Osteocyte (in vitro differentiated cells): ENCODE results near the gene SPANXB1. TPM values are rescaled to one million over a fixed set of nuclear protein-coding genes. Genes with fewer than 3 reads are reported as not detected.
"Not testable (repeated sequence)": the region's sequence is repeated elsewhere in the genome, so short reads cannot be mapped to it uniquely, and the experiment has no call there.

Experiments
- DNase-seq: peaks from one replicate; pipeline ENCODE4 v3.0.0; 2021; ENCODE audit warnings: mixed read lengths; ENCODE audit not compliant: unreplicated experiment; ENCODE audit errors: extremely low spot score
- H3K27ac Mint-ChIP-seq: one replicate; pipeline ENCODE4 v1.8.0; 2021; ENCODE audit warnings: mild to moderate bottlenecking, mixed read lengths; ENCODE audit not compliant: unreplicated experiment
- H3K27me3 Mint-ChIP-seq: one replicate; pipeline ENCODE4 v1.8.0; 2021; ENCODE audit warnings: mixed read lengths; ENCODE audit not compliant: unreplicated experiment
- H3K36me3 Mint-ChIP-seq: one replicate; pipeline ENCODE4 v1.8.0; 2021; ENCODE audit warnings: mixed read lengths; ENCODE audit not compliant: unreplicated experiment
- H3K4me1 Mint-ChIP-seq: one replicate; pipeline ENCODE4 v1.8.0; 2021; ENCODE audit warnings: mixed read lengths; ENCODE audit not compliant: unreplicated experiment
- H3K4me3 Mint-ChIP-seq: one replicate; pipeline ENCODE4 v1.8.0; 2021; ENCODE audit warnings: mild to moderate bottlenecking, moderate library complexity, mixed read lengths; ENCODE audit not compliant: unreplicated experiment
- H3K9me3 Mint-ChIP-seq: one replicate; pipeline ENCODE4 v1.8.0; 2021; ENCODE audit warnings: mixed read lengths; ENCODE audit not compliant: unreplicated experiment
- total RNA-seq: library from RNA; stranded (reverse); gene quantifications from 2 replicates; pipeline ENCODE4 v1.2.1, GENCODE V29; 2021
- TF ChIP-seq, protein P1 (sequence below): fragments of 200-600 bp; sonication (generic); IDR thresholded peaks from 2 replicates; pipeline ENCODE4 v1.5.0; 2021; ENCODE audit warnings: antibody characterized with exemption, mild to moderate bottlenecking, moderate library complexity

The SPANXB1 gene
- total RNA-seq, 1 donor from 2014 or later = not detected

DNA sequence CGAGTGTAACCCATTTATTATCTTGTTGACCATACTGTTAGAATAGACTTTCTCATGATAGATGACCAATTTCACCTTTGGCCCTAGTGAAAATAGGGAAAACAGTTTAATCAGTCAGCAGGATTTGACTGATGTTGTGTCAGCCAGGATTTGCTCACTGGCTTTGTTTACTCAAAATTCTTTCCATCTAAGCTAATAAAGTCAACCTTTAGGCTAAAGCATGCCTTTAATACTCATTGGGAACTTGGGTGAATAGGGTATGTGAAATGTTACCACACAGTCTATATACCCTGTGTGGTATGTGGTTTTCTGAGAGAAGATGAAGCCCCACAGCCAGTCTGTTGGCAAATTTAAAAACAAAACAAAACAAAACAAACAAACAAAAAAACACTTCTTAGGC is 18.7 kb upstream of the SPANXB1 start:
- DNase-seq = no peak
- Mint-ChIP-seq H3K9me3 (peaks cover 7% of the 10 kb centered on the region), H3K27me3 (no peaks in the 10 kb centered on the region), H3K4me1 (no peaks in the 10 kb centered on the region), H3K27ac (no peak overlapping the region), H3K4me3 (no peak overlapping the region), H3K36me3 (no peaks in the 10 kb centered on the region)
- TF ChIP-seq, protein P1, sequence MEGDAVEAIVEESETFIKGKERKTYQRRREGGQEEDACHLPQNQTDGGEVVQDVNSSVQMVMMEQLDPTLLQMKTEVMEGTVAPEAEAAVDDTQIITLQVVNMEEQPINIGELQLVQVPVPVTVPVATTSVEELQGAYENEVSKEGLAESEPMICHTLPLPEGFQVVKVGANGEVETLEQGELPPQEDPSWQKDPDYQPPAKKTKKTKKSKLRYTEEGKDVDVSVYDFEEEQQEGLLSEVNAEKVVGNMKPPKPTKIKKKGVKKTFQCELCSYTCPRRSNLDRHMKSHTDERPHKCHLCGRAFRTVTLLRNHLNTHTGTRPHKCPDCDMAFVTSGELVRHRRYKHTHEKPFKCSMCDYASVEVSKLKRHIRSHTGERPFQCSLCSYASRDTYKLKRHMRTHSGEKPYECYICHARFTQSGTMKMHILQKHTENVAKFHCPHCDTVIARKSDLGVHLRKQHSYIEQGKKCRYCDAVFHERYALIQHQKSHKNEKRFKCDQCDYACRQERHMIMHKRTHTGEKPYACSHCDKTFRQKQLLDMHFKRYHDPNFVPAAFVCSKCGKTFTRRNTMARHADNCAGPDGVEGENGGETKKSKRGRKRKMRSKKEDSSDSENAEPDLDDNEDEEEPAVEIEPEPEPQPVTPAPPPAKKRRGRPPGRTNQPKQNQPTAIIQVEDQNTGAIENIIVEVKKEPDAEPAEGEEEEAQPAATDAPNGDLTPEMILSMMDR = no peak

DNA sequence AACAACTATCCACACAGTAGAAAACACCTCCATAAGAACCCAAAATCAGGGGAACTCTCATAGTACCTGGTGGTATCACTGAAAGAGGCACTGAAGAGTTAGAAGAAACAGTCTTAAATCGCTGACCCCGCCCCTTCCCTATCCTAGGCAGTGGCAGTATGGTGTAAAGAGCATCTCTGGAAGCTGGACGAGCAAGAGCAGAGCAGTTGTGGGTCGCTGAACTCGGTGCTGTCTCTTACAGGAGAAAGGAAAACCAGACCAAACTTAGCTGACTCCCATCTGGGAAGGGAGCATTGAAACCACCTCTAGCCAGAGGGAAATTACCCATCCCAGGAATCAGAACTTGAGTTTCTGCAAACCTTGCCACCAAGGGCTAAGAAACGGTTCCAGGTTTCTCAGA is 2.8 kb downstream of the SPANXB1 start:
- H3K27ac Mint-ChIP-seq, H3K4me1 Mint-ChIP-seq, H3K36me3 Mint-ChIP-seq, H3K27me3 Mint-ChIP-seq, DNase-seq, H3K4me3 Mint-ChIP-seq, H3K9me3 Mint-ChIP-seq: not testable (repeated sequence)

DNA sequence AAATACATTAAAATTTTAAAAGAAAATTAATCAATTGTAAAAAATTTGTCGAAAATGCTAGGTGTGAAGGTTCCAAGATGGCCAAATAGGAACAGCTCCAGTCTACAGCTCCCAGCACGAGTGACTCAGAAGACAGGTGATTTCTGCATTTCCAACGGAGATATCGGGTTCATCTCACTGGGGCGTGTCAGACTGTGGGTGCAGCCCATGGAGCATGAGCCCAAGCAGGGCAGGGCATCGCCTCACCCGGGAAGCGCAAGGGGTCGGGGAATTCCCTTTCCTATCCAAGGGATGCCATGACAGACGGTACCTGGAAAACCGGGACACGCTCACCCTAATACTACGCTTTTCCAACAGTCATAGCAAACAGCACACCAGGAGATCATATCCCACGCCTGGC is 41.9 kb downstream of the SPANXB1 start:
- H3K27ac Mint-ChIP-seq, H3K9me3 Mint-ChIP-seq, H3K4me3 Mint-ChIP-seq, H3K36me3 Mint-ChIP-seq, H3K27me3 Mint-ChIP-seq, H3K4me1 Mint-ChIP-seq: not testable (repeated sequence)
- DNase-seq = peak; percentile 75

DNA sequence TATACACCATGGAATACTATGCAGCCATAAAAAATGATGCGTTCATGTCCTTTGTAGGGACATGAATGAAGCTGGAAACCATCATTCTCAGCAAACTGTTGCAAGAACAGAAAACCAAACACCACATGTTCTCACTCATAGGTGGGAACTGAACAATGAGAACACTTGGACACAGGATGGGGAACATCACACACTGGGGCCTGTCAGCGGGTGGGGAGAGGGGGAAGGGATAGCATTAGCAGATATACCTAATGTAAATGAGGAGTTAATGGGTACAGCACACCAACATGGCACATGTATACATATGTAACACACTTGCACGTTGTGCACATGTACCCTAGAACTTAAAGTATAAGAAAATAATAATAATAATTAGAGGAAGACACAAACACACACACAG is 47.5 kb downstream of the SPANXB1 start:
- peak; percentile 79 for DNase-seq
- H3K36me3 Mint-ChIP-seq, H3K4me3 Mint-ChIP-seq, H3K9me3 Mint-ChIP-seq, H3K27ac Mint-ChIP-seq, H3K27me3 Mint-ChIP-seq, H3K4me1 Mint-ChIP-seq: not testable (repeated sequence)

DNA sequence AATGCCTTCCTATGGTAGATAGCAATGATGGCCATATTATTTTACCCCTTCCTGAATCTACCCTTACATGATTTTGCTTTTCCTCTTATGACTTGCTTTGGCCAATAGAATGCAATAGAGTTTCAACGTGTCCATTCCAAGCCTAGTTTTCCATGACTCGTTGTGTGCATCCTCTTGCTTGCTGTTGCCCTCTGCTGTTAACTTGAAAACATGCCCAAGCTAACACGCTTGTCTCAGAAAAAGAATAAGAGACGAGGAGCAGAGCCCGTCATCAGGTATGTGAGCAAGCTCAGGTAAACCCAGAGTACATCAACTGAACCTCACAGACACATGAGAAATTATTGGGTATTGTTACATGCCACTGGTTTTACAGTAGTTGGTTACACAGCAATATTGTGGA is 49.7 kb downstream of the SPANXB1 start:
- not testable (repeated sequence) for H3K36me3 Mint-ChIP-seq, H3K4me3 Mint-ChIP-seq, H3K27ac Mint-ChIP-seq

More for the DNA sequence above, 49.7 kb downstream of the SPANXB1 start:
- not testable (repeated sequence) for H3K27me3 Mint-ChIP-seq, DNase-seq, H3K4me1 Mint-ChIP-seq, H3K9me3 Mint-ChIP-seq

Other genes with a start within 250 kb of the SPANXB1 start
- 38.0 and 39.0 TPM in 2 replicates for gene LDOC1, start 174.5 kb downstream of the SPANXB1 start, total RNA-seq
- not detected in 2 replicates for gene SPANXC, start 239.9 kb downstream of the SPANXB1 start, total RNA-seq